HG02852 (cell line): ENCODE results near the gene EMX2.
"Not testable (repeated sequence)": the region's sequence is repeated elsewhere in the genome, so short reads cannot be mapped to it uniquely, and the experiment has no call there.

Experiments used
- ATAC-seq: cut with Tn5 transposase; IDR thresholded peaks from one replicate; pipeline ENCODE4 v1.9.1; 2021; ENCODE audit warnings: mild to moderate bottlenecking, moderate library complexity; ENCODE audit not compliant: unreplicated experiment

The EMX2 gene

DNA sequence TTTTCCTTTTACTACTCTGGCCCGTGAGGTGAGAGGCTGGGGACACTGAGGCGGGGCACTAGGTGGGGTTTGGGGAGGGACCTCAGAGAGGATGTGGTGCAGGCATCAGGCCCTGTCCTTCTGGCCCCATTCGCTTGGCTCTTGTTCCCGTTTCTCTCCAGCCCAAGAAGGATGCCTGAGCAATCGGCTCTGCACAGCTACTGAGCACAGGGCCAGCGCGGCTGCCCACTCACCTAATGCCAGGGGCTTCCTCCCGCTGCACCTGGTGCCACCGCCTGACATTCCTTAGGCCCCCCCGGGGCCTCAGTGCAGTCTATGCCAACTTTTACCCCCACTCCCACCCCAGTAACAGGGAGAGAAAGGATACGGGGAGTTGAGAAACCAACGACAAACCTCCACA, 12.5 kb downstream of the EMX2 start:
- ATAC-seq = no peak

DNA sequence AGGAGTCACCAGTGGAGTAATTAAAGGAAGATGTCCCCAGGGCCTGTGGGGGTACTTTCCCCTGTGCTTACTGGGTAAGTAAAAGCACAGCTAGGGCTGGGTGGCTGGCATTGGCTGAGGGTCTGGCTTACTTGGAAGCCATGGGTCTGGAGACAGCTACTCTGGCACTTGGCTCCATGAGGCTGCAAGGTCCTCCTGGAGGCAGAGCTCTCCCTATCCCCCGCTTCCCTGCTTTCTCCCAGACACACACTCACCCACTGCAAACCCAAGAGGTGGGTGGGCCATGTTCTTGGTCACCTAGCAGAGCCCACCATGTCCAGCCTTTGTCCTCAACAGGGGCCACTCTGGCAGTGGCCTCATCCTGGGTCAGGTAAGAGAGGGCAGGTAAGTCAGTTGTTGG, 13.3 kb downstream of the EMX2 start:
- ATAC-seq = no peak

DNA sequence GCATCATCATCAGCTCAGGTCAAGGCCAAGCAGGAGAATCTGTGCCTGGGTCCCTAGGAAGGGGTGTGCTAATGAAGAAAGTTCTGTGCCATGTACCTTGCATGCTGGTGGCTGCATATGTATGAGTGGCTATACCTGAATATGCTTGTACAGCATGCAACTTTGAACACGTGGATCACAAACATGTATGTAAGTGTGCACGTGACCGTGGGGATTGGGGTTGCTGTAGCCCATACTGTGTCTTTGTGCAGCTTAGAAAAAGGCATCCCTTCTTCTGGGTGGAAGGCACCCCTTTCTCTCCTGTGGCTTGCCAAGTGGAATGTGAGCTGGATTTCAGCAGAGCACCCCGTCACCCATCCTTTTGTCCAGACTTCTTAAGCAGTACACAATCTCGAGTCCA, 13.8 kb downstream of the EMX2 start:
- no peak for ATAC-seq

DNA sequence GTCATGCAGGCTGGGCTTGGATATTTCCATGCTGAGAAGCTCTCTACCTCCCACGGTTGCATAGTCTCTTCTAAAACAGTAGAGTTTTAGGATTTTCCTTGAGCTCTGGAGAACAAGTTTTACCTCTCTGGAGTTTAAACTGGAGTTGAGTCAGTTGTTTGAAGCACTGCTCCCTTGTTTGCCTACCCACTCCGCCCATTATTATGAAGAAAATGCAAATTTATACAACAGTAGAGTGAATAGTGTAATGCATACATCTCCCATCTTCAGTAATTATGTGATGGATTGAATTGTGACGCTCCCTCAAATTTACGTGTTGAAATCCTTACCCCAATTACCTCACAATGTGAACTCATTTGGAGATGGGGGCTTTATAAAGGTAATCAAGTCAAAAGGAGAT, 17.2 kb downstream of the EMX2 start:
- ATAC-seq = no peak

DNA sequence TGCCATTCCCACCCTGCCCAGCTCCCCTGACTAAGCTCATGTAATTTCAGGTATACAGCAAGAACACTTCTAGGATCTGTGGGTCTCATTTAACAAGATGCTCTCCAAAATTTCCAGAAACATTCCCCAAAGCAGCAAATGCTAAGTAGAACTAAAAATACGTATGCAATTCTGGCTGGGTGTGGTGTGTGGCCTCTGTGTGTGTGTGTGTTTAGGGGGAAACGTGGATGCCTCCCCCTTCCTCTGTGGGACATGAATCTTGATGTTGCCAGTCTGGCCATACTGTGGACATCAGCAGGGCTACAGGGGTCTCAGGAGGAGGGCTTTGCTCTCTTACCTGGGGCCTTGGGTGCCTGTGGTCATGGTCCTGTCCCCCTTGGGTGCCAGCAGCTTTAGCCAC, 18.4 kb downstream of the EMX2 start:
- no peak for ATAC-seq

DNA sequence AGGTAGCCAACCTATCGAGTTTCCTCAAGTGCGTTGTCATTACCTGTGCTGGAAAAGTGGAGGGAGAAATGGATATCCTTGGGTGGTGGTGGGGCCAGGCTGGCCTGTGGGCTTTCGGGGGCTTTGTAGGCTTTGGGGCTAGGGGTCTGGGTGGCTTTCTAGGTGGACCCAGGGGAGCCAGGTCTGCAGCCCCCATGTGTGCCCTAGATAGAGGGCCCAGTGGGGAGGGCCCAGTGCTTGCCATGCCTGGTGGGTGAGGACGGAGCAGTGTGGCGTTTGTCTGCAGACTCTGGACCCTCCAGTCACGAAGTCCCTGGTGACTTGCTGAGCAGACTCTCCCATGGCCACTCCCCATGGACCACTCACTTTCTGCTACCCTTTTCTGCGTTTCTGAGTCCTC, 19.7 kb downstream of the EMX2 start:
- ATAC-seq = no peak

DNA sequence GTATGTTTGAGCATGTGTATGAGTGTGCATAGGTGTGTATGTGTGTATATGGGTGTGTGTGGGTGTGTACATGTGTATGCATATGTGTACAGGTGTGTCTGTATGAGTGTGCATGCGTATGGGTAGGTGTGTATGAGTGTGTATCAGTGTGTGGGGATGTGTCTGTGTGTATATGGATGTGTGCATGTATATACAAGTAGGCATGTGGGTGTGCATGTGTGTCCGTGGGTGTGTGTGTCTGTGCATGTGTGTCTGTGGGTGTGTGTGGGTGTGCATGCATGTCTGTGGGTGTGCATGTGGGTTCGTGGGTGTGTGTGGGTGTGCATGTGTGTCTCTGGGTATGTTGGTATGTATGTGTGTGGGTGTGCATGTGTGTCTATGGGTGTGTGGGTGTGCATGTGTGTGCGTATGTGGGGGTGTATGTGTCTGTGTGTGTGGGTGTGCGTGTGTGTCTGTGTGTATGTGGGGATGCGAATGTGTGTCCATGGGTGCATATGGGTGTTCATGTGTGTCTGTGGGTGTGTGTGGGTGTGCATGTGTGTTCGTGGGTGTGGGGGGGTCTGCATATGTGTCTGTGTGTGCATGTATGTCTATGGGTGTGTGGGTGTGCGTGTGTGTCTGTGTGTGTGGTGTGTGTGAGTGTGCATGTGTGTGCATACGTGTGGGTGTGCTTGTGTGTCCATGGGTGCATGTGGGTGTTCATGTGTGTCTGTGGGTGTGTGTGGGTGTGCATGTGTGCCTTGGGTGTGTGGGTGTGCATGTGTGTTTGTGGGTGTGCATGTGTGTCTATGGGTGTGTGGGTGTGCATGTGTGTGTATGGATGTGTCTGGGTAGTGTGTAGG, 20.6 kb downstream of the EMX2 start:
- ATAC-seq = no peak

DNA sequence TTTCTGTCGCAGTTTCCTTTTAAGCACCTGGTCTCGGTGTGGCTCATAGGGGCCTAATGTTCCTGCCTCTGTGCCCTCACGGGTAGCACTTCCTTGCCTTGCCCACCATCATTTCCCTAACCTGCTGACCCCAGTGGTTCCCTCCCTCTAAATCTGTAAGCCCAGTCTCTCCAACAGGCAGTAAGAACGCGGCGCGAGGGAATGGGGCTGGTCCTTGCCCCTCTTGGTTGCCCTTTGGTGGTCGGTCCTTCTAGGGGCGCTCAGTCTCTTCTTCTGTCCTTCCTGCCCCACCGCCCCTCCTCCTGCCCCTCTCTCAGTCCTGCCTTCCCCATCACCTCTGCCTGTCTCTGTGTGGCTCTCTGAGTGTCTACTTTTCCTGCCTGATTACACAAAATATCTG, 21.2 kb downstream of the EMX2 start:
- no peak for ATAC-seq

DNA sequence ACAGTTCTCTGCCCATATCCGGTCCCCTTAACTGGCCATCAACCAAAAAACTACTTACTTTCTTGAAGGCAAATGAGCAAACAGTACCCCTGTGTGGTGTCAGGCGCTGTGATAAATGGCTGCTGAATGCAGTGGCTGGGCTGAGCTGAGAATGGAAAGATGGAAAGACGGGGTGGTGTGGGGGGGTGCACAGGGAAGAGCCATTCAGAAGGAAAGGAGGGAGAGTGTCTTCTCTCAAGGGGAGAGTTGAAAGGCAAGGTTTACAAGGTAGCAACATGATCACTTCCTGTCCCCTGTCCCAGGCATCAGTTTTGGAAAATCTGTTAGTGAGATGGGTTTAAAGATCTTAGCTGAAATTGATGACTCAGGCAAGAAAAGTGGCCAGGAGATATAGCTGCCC, 22.5 kb downstream of the EMX2 start:
- no peak for ATAC-seq

DNA sequence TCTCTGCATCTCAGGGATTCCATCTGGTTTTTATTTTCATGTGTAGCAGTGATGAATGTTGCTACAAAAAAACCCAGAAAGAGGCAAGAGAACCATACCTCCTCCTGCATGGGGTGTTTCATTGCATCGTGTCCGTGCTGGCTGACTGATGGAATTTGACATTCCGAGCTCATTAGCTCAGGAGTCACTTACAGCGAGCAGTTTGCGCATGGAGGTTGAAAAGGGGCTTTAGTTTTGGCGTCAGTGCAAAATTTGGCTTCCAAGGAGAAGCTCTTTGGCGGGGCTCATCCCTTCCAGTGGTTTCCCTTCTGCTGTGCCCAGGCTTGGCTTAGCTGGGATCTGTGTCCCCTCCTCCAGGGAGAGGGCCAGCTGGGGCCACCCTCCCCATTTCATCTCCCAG, 25.8 kb downstream of the EMX2 start:
- no peak for ATAC-seq

DNA sequence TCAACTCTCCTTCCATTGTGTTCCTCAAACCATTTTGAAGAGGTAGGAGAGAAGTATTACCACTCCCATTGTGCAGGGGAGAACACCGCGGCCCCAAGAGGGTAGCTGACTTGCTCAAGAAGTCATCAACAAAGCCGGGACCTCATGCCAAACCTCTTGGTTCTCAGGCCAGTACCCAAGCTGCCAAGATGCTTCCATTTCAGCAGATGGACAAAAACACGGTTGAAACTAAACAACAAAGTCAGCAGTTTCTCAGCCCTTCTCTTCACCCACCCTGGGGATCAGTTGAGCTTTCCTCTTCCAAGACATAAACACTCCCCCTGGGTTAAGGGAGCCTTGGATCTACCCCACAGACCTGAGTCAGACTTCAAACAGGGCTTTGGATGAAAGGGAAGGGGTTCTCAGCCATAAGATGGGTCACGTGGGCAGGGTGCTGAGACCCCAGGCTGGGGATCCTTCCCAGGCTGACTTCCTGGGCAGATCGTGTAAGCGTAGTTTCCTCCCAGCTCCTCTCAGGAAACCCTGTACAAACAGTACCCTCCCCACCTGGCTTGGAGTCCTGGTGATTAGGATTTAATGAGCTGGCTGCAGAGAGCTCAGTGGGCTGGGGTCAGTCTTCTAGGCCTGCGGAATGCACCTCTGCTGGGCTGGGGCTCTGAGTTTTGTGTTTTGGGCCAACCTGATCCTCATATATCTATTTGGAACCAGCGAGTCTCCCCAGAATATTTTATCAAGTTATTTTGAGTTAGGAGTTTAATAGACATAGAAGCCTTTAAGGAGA, 27.3 kb downstream of the EMX2 start:
- no peak for ATAC-seq

DNA sequence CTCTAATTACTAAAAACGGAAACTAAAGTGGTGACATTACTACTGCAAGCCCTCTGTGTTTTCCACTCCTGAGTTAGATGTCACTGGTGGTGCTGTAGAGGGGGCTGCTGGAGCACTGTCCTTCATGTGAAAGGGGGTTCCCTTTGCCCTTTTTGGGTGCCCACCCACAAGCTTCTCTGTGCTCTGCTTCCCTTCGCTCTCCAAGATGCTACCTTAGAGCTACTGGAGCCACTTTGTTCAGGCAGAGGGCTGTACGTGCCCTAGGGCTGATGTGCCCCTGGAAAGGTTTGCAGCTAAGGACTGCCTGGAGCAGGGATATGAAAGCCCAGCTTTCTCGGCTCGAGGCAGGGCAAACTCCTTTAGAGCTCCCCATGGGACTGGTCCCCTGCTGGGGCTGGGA, 28.3 kb downstream of the EMX2 start:
- no peak for ATAC-seq

DNA sequence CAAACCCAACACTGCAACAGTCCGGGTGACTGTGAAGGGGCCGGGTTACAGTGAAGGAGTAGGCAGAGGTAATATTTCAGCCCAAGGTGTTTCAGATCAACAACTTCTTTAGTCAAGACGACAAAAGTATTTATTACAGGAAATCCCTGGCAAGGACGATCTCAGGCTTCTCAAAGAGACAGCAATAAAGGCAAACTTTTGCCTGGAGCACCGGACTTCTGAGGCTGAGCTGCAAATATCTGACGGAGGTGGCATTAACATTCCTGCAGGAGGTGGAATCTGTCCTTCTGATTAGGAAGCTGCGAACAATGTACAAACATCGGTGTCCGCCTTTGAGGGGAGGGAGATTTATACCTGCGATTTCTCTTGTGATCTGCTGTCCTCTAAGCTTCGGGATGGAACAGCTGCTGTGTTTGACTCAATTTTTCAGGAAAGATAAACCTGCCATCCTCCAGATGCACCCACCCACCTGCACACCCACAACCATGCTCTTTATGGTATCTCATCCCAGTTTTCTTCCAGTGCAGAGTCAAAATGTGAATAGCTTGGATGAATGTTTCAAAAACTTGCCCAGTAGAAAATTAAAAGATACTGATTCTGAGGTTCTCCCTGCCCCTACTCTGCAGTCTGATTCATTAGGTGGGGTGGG, 32.1 kb downstream of the EMX2 start:
- no peak for ATAC-seq

DNA sequence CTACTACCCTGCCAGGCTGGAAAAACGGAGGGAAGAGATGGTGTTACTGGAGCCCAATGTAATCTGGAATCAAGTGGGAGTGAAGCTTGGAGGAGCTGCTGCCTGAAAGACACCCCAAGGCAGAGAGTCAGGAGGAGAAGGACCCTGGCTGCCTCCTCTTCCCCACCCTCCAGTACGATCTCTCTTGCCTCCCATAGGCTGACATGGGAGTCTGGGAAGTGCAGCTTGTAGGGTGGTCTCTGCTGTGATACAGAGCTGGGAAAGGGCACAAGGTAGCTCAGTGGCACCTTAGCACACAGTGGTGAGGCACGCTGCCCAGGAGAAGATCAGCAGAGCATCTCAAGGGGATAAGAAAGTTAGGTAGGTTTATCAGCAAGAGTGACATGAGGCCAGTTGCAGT, 35.9 kb downstream of the EMX2 start:
- ATAC-seq = no peak

DNA sequence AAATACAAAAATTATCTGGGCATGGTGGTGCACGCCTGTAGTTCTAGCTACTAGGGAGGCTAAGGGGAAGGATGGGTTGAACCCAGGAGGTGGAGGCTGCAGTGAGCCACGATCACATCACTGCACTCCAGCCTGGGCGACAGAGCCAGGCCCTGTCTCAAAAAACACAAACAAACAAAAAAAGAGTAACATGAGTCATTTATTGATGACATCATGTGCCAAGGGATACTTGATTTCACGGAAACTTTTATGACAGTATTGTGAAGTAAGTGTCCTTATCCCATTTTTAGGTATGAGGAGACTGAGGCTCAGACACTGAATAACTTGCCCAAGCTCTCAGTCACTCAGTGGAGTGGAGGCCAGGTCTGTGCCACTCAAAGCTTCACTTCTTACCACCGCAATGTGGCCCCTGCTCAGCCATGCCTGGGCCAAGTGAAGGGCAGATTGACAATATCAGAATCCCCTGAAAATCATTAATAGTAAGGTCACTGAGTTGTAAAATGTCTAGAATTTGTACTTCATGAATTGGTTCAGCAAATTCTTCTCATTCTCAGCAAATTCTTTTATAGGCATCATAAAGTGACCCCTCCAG, 36.5 kb downstream of the EMX2 start:
- ATAC-seq = no peak

DNA sequence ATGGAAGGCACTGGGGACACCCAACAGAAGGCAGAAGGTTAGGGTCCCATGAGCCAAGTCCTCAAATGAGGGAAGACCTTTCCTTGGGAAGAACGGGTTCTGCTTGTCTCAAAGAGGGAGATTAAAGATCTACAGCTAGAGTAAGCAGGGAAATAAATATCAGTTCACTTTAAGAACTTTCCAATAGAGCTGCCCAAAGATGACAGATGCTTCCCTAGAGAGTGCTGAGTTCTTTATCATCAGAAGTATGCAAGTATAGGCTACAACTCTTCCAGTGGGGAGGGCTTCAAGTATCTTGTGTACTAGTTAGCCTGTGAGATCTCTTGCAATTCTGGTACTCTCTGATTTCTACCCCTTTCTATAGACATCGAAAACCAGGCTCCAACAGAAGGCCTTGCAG, 39.4 kb downstream of the EMX2 start:
- no peak for ATAC-seq

DNA sequence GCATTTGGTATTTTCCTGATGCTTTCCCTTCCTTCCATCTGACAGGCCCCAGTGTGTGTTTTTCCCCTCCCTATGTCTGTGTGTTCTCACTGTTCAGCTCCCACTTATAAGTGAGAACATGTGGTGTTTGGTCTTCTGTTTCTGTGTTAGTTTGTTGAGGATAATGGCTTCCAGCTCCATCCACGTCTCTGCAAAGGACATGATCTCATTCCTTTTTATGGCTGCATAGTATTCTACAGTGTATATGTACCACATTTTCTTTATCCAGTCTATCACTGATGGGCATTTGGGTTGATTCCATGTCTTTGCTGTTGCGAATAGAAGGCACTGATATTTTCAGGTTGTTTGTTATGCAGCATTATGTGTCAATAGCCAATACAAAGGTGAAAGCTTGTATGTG, 42.3 kb downstream of the EMX2 start:
- ATAC-seq = not testable (repeated sequence)

DNA sequence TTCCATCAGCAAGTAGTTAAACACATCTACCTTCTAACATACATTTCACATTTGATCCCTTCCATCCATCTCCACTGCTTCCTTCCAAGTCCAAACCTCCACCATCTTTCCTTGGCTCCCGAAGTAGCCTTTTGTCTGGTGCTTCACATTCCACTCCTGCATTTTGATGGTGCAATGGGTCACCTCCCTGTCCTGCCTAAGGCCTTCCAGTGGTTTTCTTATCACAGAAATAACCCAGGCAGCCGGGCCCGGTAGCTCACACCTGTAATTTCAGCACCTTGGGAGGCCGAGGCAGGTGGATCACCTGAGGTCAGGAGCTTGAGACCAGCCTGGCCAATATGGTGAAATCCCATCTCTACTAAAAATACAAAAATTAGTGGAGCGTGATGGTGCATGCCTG, 44.5 kb downstream of the EMX2 start:
- no peak for ATAC-seq

DNA sequence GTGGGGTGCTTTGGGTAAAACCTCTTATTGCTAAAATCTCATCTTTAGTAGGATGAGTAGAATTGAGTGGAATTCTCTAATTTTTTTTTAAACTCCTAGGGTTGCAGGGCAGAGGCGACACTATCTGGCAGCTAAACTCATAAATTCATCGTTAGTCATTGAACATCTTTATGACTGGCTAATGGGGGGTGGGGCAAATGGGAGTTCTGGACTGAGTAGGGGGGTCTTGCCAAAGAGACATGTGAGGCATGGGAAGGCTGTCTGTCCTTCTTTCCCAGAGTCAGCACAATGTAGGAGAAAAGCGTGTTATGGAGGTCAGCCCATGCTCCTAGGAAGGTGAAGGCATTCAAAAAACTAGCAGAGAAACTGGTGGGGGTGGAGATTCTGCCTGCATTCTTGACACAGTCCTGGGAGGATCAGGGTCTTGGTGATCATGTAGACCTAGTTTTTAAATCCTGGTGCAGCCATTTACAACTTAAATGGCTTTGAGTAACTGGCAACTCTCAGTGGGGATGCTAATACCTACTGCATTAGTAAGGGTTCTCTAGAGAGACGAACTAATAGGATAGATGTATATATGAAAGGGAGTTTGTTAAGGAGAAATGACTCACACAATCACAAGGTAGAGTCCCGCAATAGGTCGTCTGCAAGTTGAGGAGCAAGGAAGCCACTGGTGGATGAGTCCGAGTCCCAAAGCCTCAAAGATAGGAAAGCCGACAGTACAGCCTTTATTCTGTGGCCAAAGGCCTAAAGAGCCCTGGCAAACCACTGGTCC, 47.7 kb downstream of the EMX2 start:
- ATAC-seq = no peak

DNA sequence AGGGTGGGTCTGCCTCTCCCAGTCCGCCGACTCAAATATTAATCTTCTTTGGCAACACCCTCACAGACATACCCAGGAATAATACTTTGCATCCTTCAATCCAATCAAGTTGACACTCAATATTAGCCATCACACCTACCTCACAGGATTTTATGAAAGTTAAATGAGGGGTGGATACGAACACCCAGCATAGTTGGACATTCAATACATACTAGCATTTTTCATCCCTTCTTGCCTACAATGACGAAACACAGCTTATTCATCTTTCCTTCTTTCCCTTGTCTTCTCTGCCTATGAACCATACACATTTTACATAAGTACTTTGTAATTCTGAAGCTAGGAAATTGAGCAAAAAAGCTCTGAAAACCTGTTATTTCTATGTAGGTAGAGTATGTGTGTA, 48.5 kb downstream of the EMX2 start:
- no peak for ATAC-seq

DNA sequence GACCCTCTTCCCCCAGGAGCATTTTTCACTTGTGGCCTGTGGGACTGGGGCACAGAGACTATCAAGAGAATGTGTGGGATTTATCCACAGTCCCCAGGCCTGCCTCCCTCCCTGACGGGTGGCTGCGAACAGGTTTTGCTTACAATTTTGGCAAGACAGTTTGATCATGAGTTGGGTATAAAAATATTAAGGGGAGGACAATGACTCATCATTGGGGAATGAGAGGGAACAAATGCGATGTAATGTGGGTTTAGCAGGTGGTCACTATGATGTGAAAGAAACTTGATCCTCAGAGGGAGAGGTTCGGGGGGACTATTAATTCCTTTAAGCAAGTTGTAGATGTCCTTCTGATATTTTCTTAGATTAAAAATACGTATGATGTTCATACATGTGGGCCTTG, 52.2 kb downstream of the EMX2 start:
- no peak for ATAC-seq
